Liver (tissue), 3 donors: ENCODE data around the gene DDR2.

ENCODE experiments used
- CTCF ChIP-seq: fragments of 150-350 bp; IDR thresholded peaks from 2 replicates; pipeline ENCODE4 v1.5.1; 2017; ENCODE audit warnings: improper control_type of control experiment, low read depth, low read length; ENCODE audit not compliant: missing input control
- MAX ChIP-seq: IDR thresholded peaks from 2 replicates; pipeline ENCODE4 v1.6.1; 2016; ENCODE audit warnings: antibody characterized with exemption
- RAD21 ChIP-seq, 2 donors: IDR thresholded peaks; 2 replicates each; pipeline ENCODE4 v1.6.1; 2016; ENCODE audit warnings: antibody characterized with exemption in 2 of 2, mild to moderate bottlenecking in 2 of 2
- SP1 ChIP-seq: IDR thresholded peaks from 2 replicates; pipeline ENCODE4 v1.6.1; 2018; ENCODE audit warnings: antibody characterized with exemption, mild to moderate bottlenecking
- YY1 ChIP-seq: IDR thresholded peaks from 2 replicates; pipeline ENCODE4 v1.6.1; 2016; ENCODE audit warnings: antibody characterized with exemption, mild to moderate bottlenecking
- TF ChIP-seq, protein P1 (sequence below): IDR thresholded peaks from 2 replicates; pipeline ENCODE4 v1.6.1; 2016; ENCODE audit warnings: antibody characterized with exemption, mild to moderate bottlenecking
- donor health status: healthy.
- donor health status: healthy.

- TF ChIP-seq SP1 (no peak), CTCF (no peak), RAD21 (IDR thresholded peaks at IDR 0.05) (no peak), YY1 (no peak), MAX (no peak)
- TF ChIP-seq, protein P1, sequence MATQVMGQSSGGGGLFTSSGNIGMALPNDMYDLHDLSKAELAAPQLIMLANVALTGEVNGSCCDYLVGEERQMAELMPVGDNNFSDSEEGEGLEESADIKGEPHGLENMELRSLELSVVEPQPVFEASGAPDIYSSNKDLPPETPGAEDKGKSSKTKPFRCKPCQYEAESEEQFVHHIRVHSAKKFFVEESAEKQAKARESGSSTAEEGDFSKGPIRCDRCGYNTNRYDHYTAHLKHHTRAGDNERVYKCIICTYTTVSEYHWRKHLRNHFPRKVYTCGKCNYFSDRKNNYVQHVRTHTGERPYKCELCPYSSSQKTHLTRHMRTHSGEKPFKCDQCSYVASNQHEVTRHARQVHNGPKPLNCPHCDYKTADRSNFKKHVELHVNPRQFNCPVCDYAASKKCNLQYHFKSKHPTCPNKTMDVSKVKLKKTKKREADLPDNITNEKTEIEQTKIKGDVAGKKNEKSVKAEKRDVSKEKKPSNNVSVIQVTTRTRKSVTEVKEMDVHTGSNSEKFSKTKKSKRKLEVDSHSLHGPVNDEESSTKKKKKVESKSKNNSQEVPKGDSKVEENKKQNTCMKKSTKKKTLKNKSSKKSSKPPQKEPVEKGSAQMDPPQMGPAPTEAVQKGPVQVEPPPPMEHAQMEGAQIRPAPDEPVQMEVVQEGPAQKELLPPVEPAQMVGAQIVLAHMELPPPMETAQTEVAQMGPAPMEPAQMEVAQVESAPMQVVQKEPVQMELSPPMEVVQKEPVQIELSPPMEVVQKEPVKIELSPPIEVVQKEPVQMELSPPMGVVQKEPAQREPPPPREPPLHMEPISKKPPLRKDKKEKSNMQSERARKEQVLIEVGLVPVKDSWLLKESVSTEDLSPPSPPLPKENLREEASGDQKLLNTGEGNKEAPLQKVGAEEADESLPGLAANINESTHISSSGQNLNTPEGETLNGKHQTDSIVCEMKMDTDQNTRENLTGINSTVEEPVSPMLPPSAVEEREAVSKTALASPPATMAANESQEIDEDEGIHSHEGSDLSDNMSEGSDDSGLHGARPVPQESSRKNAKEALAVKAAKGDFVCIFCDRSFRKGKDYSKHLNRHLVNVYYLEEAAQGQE = no peak
Measured at GRCh38 chr1:162708286-162708685, 76.0 kb downstream of the DDR2 start.
